K562 (cell line): ENCODE data around the gene DPY19L1. TPM values are rescaled to one million over a fixed set of nuclear protein-coding genes. Genes with fewer than 3 reads are reported as not detected.

Experiments used
- ATAC-seq: fragments of 200-7000 bp; cut with Tn5 transposase; 3 replicates; pipeline ENCODE4 v1.9.1; 2020; ENCODE audit warnings: moderate library complexity
- BruUV-seq: library from RNA; stranded (reverse); fragments of 400-500 nt; replicated peaks from 2 replicates; lab custom pipeline; 2021; lab: Mats Ljungman, UMichigan
- CTCF ChIA-PET: fragments of 300-600 bp; formaldehyde crosslinking; extraction: SDS; loops from one replicate; lab custom pipeline; 2021; ENCODE audit warnings: low intra/inter-chr PET ratio; lab: Yijun Ruan, JAX
- POLR2A ChIA-PET: fragments of 300-600, 350-650 bp; sonication (Branson Sonifier 250); formaldehyde crosslinking; extraction: SDS; loops from one replicate; lab custom pipeline; 2021; ENCODE audit warnings: antibody characterized with exemption, inconsistent platforms; lab: Yijun Ruan, JAX
- DNase-seq, 4 experiments: peaks; one replicate each; pipeline versions ENCODE4 v3.0.0 to v3.0.0-alpha.2; 2011 to 2018; ENCODE audit warnings: low spot score in 3 of 4, mixed read lengths in 3 of 4; ENCODE audit errors: extremely low read depth in 1 of 4
- FAIRE-seq: peaks from 2 replicates; lab custom pipeline; 2011; peaks lifted over from hg19 to GRCh38; lab: Jason Lieb, UNC
- H2AFZ ChIP-seq: 2 replicates; pipeline ENCODE4 v1.6.0; 2011; ENCODE audit warnings: low read depth, low read length, control low read depth, inconsistent platforms
- H3K27ac ChIP-seq: fragments of 200-600 bp; 3 replicates; pipeline ENCODE4 v1.8.0; 2011; ENCODE audit warnings: low read depth, mild to moderate bottlenecking, control low read depth, inconsistent platforms, low read length, moderate library complexity, mixed read lengths; ENCODE audit errors: extremely low read depth
- H3K27me3 ChIP-seq, 2 experiments: fragments of 300-600 bp in 1 of 2; 2 replicates in 1 of 2; 3 replicates in 1 of 2; pipeline versions ENCODE4 v1.6.0 to v1.8.0; 2011; ENCODE audit warnings: inconsistent platforms in 2 of 2, low read length in 2 of 2, mild to moderate bottlenecking in 1 of 2, mixed read lengths in 1 of 2, moderate library complexity in 1 of 2; ENCODE audit not compliant: control insufficient read depth in 2 of 2, insufficient read depth in 2 of 2
- H3K36me3 ChIP-seq: fragments of 300-600 bp; 3 replicates; pipeline ENCODE4 v1.8.0; 2011; ENCODE audit warnings: mild to moderate bottlenecking, low read length, inconsistent platforms; ENCODE audit not compliant: control insufficient read depth, insufficient read depth
- H3K4me1 ChIP-seq, 2 experiments: fragments of 200-600 bp in 1 of 2; replicated peaks in 1 of 2; 2 replicates in 1 of 2; 3 replicates in 1 of 2; pipeline versions ENCODE4 v1.5.1 to v1.8.0; 2011; ENCODE audit warnings: inconsistent platforms in 2 of 2, low read length in 2 of 2, mild to moderate bottlenecking in 1 of 2, mixed read lengths in 1 of 2, moderate library complexity in 1 of 2; ENCODE audit not compliant: control insufficient read depth in 2 of 2, insufficient read depth in 2 of 2
- H3K4me2 ChIP-seq: 2 replicates; pipeline ENCODE4 v1.6.1; 2011; ENCODE audit warnings: low read length, control low read depth, inconsistent platforms, mixed read lengths; ENCODE audit not compliant: insufficient read depth
- H3K4me3 ChIP-seq: fragments of 200-600 bp; sonication (generic), shearing (Covaris generic); 2 replicates; pipeline ENCODE4 v1.5.1; 2016; ENCODE audit warnings: control low read depth, inconsistent platforms
- H3K79me2 ChIP-seq: fragments of 200-600 bp; 3 replicates; pipeline ENCODE4 v1.8.0; 2011; ENCODE audit warnings: low read length, inconsistent platforms; ENCODE audit not compliant: control insufficient read depth, insufficient read depth
- H3K9ac ChIP-seq, 2 experiments: 2 replicates each; pipeline versions ENCODE4 v1.6.0 to v1.6.1; 2011; ENCODE audit warnings: low read depth in 2 of 2, low read length in 2 of 2, control low read depth in 1 of 2, inconsistent platforms in 1 of 2, mild to moderate bottlenecking in 1 of 2, mixed read lengths in 1 of 2; ENCODE audit not compliant: insufficient read depth in 1 of 2
- H3K9me1 ChIP-seq: one replicate; pipeline ENCODE4 v1.6.0; 2011; ENCODE audit warnings: inconsistent platforms, mild to moderate bottlenecking, low read length, moderate library complexity; ENCODE audit not compliant: control insufficient read depth, insufficient read depth
- H3K9me3 ChIP-seq: replicated peaks from 2 replicates; pipeline ENCODE4 v1.5.1; 2011; ENCODE audit warnings: low read depth, low read length, inconsistent platforms; ENCODE audit not compliant: control insufficient read depth, insufficient read depth
- H4K20me1 ChIP-seq: replicated peaks from 2 replicates; pipeline ENCODE4 v1.6.1; 2011; ENCODE audit warnings: low read length, inconsistent platforms, mixed read lengths; ENCODE audit not compliant: control insufficient read depth, insufficient read depth
- ELF1 ChIP-seq: fragments of 200-800 bp; sonication (Bioruptor generic); IDR thresholded peaks from 2 replicates; pipeline ENCODE4 v1.6.1; 2016; ENCODE audit warnings: missing genetic modification characterization, missing compliant biosample characterization
- EP300 ChIP-seq: IDR thresholded peaks from 2 replicates; pipeline ENCODE4 v1.6.1; 2012; ENCODE audit warnings: low read length, improper control_type of control experiment
- FOXA3 ChIP-seq, 2 experiments: fragments of 450-650 bp in 1 of 2; sonication (generic) in 1 of 2; formaldehyde crosslinking; IDR thresholded peaks in 1 of 2; conservative IDR thresholded peaks in 1 of 2; 2 replicates each; pipeline versions ENCODE4 v1.4.0 to v1.8.0; 2020 to 2022; ENCODE audit warnings: mild to moderate bottlenecking in 2 of 2, missing genetic modification reagents in 1 of 2
- FOXJ2 ChIP-seq: fragments of 200-800 bp; sonication (Bioruptor generic); IDR thresholded peaks from 2 replicates; pipeline ENCODE4 v1.6.1; 2016; ENCODE audit warnings: missing genetic modification characterization, missing compliant biosample characterization
- NCOA2 ChIP-seq, 2 experiments: fragments of 450-650 bp; IDR thresholded peaks; 2 replicates each; pipeline ENCODE4 v1.6.1; 2018; ENCODE audit warnings: mild to moderate bottlenecking in 2 of 2, moderate library complexity in 1 of 2; ENCODE audit not compliant: partially characterized antibody in 2 of 2
- NR2C2 ChIP-seq, 2 experiments: fragments of 200-800 bp in 1 of 2; sonication (Bioruptor generic) in 1 of 2; sonication (generic) in 1 of 2; formaldehyde crosslinking in 1 of 2; IDR thresholded peaks; 2 replicates each; pipeline versions ENCODE4 v1.6.1 to v1.8.0; 2016 to 2022; ENCODE audit warnings: mild to moderate bottlenecking in 1 of 2, missing compliant biosample characterization in 1 of 2, missing genetic modification characterization in 1 of 2, missing genetic modification reagents in 1 of 2
- RFX1 ChIP-seq: fragments of 450-650 bp; IDR thresholded peaks from 2 replicates; pipeline ENCODE4 v1.6.1; 2016; ENCODE audit warnings: mild to moderate bottlenecking, moderate library complexity
- SOX6 ChIP-seq: fragments of 450-650 bp; IDR thresholded peaks from 2 replicates; pipeline ENCODE4 v1.6.1; 2014; ENCODE audit warnings: mild to moderate bottlenecking
- STAT5A ChIP-seq: IDR thresholded peaks from 2 replicates; pipeline ENCODE4 v1.6.1; 2012; ENCODE audit warnings: low read length, inconsistent platforms, borderline replicate concordance
- ZKSCAN8 ChIP-seq: fragments of 200-800 bp; sonication (Bioruptor generic); IDR thresholded peaks from 2 replicates; pipeline ENCODE4 v1.6.1; 2016; ENCODE audit warnings: missing genetic modification characterization, missing compliant biosample characterization
- ZNF175 ChIP-seq: fragments of 200-800 bp; sonication (Bioruptor generic); IDR thresholded peaks from 2 replicates; pipeline ENCODE4 v1.6.1; 2016; ENCODE audit warnings: low read depth, mild to moderate bottlenecking, missing genetic modification characterization, missing compliant biosample characterization
- ZNF217 ChIP-seq: sonication (generic); formaldehyde crosslinking; IDR thresholded peaks from 2 replicates; pipeline ENCODE4 v1.8.0; 2022; ENCODE audit warnings: mild to moderate bottlenecking, missing genetic modification reagents
- ZNF232 ChIP-seq: sonication (generic); formaldehyde crosslinking; IDR thresholded peaks from 2 replicates; pipeline ENCODE4 v1.8.0; 2022; ENCODE audit warnings: mild to moderate bottlenecking, missing genetic modification reagents
- WGBS: fragments of 100-300 bp; shearing (Covaris generic); methylation state at CpG from one replicate; pipeline ENCODE4 v1.1.6; 2016; ENCODE audit warnings: low coverage, mixed read lengths; ENCODE audit not compliant: insufficient coverage; ENCODE audit errors: missing lambda C conversion rate; 5-methylcytosine and 5-hydroxymethylcytosine counted together
- in situ Hi-C: fragments of 300-500 bp; cut with MboI; formaldehyde crosslinking; loops from 4 replicates; pipeline ENCODE4 v1.15.0; 2018; ENCODE audit warnings: inconsistent platforms, mixed read lengths
- intact Hi-C: fragments of 100-400 bp; cut with micrococcal nuclease; formaldehyde crosslinking; loops from 2 replicates; pipeline ENCODE4 v1.14.2; 2022
- polyA plus RNA-seq, 8 experiments: library from polyadenylated mRNA; depleted of rRNA in 4 of 8; stranded (reverse) in 5 of 8; unstranded in 3 of 8; fragments of >200 nt; fragmentation: Nextera tagmentation in 2 of 8; fragmentation: Illumina TruSeq in 1 of 8; extraction: Ambion mirVana in 2 of 8; extraction: Trizol in 1 of 8; gene quantifications; 2 replicates each; pipeline versions ENCODE4 v1.2.1 to v1.2.3, GENCODE V29; 2011 to 2014; ENCODE audit warnings: inconsistent platforms in 1 of 8, missing spikeins in 1 of 8
- total RNA-seq, 7 experiments: library from RNA; depleted of rRNA in 6 of 7; stranded (reverse); fragments of >200 nt in 6 of 7; fragmentation: Illumina TruSeq in 2 of 7; extraction: Trizol in 2 of 7; gene quantifications; 2 replicates each; pipeline versions ENCODE4 v1.2.1 to v1.2.3, GENCODE V29; 2011 to 2021; ENCODE audit warnings: low replicate concordance in 1 of 7
- TF ChIP-seq, protein P1 (sequence below), 2 experiments: fragments of 450-650 bp; formaldehyde crosslinking in 1 of 2; IDR thresholded peaks; 2 replicates each; pipeline versions ENCODE4 v1.4.0 to v1.6.1; 2014 to 2020; ENCODE audit warnings: mild to moderate bottlenecking in 2 of 2, borderline replicate concordance in 1 of 2, low read depth in 1 of 2

The DPY19L1 gene
- total and polyA plus RNA-seq, 9 of the 15 experiments (the other 6 are each of a cell fraction or from before 2014, with no cell fraction given), result 4.0 to 34.3 (median 22.1) TPM

- peaks cover 4% of the 10 kb centered on the region; the same call in 1 of the 3 replicates for H3K79me2 ChIP-seq
- ATAC-seq, result peak; percentile 81
- no peak overlapping the region for H3K4me3 ChIP-seq
- peaks cover 6 to 8% of the 10 kb centered on the region in 2 experiments; a peak in 4 of 5 replicates for H3K4me1 ChIP-seq
- no peaks in the 10 kb centered on the region for H3K27me3 ChIP-seq
- H3K9me3 ChIP-seq, result no peaks in the 10 kb centered on the region
- no peak overlapping the region for H2AFZ ChIP-seq
- H3K4me2 ChIP-seq, result no peak overlapping the region; the same call in 1 of the 2 replicates
- FAIRE-seq, result peak; percentile 63
- no peak overlapping the region for H3K9ac ChIP-seq
- peak in 1 of 4 experiments; percentile 43 for DNase-seq
- H4K20me1 ChIP-seq, result no peaks in the 10 kb centered on the region
- peaks cover 27% of the 10 kb centered on the region; the same call in 1 of the 3 replicates for H3K36me3 ChIP-seq
- ChIA-PET POLR2A (no interaction called here), CTCF (no interaction called here)
- H3K27ac ChIP-seq, result peak overlapping the region; percentile 24; the same call in 2 of the 3 replicates
- intact Hi-C loops (no loop called here), in situ Hi-C loops (no loop called here)
- H3K9me1 ChIP-seq, result no peaks in the 10 kb centered on the region
- no TSS peak for BruUV-seq
- WGBS, result 28% methylated on average over 1 of the region's 1 CpG
- no peak for TF ChIP-seq ZNF217 (CRISPR knock-in tag)
- TF ChIP-seq ZKSCAN8 (CRISPR knock-in tag), result 0 out of 2 replicates have a peak, but pooled peaks have one; percentile 28
- peak; percentile 59 for TF ChIP-seq STAT5A
- peak; percentile 74 for TF ChIP-seq SOX6
- peak; percentile 71 for TF ChIP-seq RFX1
- TF ChIP-seq, protein P1, sequence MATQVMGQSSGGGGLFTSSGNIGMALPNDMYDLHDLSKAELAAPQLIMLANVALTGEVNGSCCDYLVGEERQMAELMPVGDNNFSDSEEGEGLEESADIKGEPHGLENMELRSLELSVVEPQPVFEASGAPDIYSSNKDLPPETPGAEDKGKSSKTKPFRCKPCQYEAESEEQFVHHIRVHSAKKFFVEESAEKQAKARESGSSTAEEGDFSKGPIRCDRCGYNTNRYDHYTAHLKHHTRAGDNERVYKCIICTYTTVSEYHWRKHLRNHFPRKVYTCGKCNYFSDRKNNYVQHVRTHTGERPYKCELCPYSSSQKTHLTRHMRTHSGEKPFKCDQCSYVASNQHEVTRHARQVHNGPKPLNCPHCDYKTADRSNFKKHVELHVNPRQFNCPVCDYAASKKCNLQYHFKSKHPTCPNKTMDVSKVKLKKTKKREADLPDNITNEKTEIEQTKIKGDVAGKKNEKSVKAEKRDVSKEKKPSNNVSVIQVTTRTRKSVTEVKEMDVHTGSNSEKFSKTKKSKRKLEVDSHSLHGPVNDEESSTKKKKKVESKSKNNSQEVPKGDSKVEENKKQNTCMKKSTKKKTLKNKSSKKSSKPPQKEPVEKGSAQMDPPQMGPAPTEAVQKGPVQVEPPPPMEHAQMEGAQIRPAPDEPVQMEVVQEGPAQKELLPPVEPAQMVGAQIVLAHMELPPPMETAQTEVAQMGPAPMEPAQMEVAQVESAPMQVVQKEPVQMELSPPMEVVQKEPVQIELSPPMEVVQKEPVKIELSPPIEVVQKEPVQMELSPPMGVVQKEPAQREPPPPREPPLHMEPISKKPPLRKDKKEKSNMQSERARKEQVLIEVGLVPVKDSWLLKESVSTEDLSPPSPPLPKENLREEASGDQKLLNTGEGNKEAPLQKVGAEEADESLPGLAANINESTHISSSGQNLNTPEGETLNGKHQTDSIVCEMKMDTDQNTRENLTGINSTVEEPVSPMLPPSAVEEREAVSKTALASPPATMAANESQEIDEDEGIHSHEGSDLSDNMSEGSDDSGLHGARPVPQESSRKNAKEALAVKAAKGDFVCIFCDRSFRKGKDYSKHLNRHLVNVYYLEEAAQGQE (IDR thresholded peaks at IDR 0.05; ENCODE audit: borderline replicate concordance), result peak; percentile 76
- TF ChIP-seq, protein P1 (CRISPR knock-in tag; IDR thresholded peaks at IDR 0.05; ENCODE audit: low read depth), result no peak
- TF ChIP-seq FOXJ2 (tag), result peak; percentile 75; the same call in 1 of the 2 replicates
- no peak for TF ChIP-seq ZNF232 (CRISPR knock-in tag)
- TF ChIP-seq NR2C2 (CRISPR knock-in tag; IDR thresholded peaks at IDR 0.05), result no peak
- peak; percentile 64; the same call in 1 of the 2 replicates for TF ChIP-seq NR2C2 (tag; IDR thresholded peaks at IDR 0.05)
- 0 out of 2 replicates have a peak, but pooled peaks have one; percentile 67 for TF ChIP-seq ZNF175 (CRISPR knock-in tag)
- TF ChIP-seq ELF1 (tag), result peak; percentile 24; the same call in 1 of the 2 replicates
- TF ChIP-seq FOXA3 (CRISPR knock-in tag; conservative IDR thresholded peaks at IDR 0.05 in 1 of 2, IDR thresholded peaks at IDR 0.05 in 1 of 2), result peak in 1 of 2 experiments; percentile 94; a peak in 2 of 4 replicates
- no peak for TF ChIP-seq NCOA2 (IDR thresholded peaks at IDR 0.05; ENCODE audit: partially characterized antibody in 2 of 2)
- TF ChIP-seq EP300, result peak; percentile 29; the same call in 1 of the 2 replicates
Measured at GRCh38 chr7:35015346-35015859, 21.9 kb downstream of the DPY19L1 start.
